ENCODE results near the gene ANKRD23.

Gene ANKRD23

DNA sequence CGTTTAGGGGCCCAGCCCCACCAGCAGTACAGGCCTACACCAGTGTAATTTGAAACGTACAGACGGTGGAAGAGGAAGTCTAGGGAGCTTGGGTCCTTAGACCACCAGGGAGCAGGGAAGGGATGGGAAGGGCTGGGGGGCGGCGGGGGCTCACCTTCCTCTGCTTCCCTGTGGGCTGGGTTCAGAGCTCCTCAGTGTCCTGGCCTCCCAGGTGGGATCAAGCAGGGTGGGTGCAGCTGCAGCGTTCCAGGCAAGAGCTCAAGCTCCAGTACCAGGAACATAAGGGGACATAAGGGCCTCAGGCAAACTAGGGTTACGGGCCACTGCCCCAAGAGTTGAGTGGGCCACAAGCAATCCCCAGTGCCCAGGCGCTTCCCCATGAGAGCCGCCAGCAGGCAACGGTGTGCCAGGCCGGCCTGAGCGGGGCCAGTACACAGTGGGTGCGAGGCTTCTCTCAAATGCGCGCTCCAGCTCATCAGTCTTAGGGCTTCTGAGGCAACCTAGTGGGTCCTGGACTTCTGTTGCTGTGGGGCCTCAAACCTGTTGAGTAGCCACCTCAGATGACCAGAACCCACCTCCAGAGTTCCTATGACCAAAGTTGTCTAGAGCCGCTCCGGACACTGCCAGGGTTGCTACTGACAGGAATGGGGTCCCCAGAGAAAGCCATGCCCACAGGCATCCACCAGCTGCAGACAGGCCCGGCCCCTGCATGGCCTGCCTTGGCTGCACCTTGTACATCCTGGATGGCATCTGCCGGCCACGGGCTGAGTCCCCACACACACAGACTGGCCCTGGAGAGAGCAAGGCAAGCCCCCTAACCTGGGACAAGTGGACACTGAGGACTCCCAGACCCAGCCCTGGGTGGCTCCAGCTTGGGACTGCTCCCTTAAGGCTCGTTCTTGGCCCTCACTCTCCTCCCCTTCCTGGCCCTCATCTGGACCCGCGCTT lies 5.2 kb downstream of the ANKRD23 start:
- Mint-ChIP-seq H3K9me3 (no peaks in the 10 kb centered on the region), H3K4me3 (no peak overlapping the region), H3K36me3 (ENCODE audit: low read depth) (peaks cover 11% of the 10 kb centered on the region), H3K27ac (peak overlapping the region in 1 of 3 experiments; percentile 59), H3K27me3 (ENCODE audit: low read depth) (no peaks in the 10 kb centered on the region), H3K4me1 (peaks cover 6% of the 10 kb centered on the region)
- TF ChIP-seq, protein P1, sequence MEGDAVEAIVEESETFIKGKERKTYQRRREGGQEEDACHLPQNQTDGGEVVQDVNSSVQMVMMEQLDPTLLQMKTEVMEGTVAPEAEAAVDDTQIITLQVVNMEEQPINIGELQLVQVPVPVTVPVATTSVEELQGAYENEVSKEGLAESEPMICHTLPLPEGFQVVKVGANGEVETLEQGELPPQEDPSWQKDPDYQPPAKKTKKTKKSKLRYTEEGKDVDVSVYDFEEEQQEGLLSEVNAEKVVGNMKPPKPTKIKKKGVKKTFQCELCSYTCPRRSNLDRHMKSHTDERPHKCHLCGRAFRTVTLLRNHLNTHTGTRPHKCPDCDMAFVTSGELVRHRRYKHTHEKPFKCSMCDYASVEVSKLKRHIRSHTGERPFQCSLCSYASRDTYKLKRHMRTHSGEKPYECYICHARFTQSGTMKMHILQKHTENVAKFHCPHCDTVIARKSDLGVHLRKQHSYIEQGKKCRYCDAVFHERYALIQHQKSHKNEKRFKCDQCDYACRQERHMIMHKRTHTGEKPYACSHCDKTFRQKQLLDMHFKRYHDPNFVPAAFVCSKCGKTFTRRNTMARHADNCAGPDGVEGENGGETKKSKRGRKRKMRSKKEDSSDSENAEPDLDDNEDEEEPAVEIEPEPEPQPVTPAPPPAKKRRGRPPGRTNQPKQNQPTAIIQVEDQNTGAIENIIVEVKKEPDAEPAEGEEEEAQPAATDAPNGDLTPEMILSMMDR (IDR thresholded peaks at IDR 0.05; ENCODE audit: unreplicated experiment in 3 of 3), result no peak

DNA sequence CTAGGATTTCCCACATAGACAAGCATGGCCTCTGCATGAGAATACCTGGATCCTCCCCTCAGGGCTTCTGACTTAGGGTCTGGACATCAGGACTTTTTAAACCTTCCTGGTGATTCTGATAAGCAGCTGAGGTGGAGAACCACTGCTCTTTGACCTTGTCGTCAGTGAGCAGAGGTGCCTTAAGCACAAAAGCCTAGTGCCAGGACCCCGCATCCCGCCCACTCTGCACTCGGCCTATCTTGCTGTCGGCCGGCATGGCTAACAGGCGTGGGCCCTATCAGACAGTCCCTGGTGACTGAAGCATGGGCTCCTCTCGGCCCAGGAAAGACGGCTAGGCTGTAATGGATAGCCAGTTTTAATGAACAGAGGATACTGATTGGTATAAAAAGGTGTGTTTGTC lies 6.2 kb downstream of the ANKRD23 start:
- H3K27me3 Mint-ChIP-seq (ENCODE audit: low read depth), result no peaks in the 10 kb centered on the region
- H3K36me3 Mint-ChIP-seq (ENCODE audit: low read depth), result peaks cover 15% of the 10 kb centered on the region
- no peak overlapping the region for H3K4me3 Mint-ChIP-seq
- TF ChIP-seq, protein P1 (IDR thresholded peaks at IDR 0.05; ENCODE audit: unreplicated experiment in 3 of 3), result no peak
- H3K27ac Mint-ChIP-seq, result no peak overlapping the region
- H3K9me3 Mint-ChIP-seq, result no peaks in the 10 kb centered on the region
- peaks cover 12% of the 10 kb centered on the region for H3K4me1 Mint-ChIP-seq

DNA sequence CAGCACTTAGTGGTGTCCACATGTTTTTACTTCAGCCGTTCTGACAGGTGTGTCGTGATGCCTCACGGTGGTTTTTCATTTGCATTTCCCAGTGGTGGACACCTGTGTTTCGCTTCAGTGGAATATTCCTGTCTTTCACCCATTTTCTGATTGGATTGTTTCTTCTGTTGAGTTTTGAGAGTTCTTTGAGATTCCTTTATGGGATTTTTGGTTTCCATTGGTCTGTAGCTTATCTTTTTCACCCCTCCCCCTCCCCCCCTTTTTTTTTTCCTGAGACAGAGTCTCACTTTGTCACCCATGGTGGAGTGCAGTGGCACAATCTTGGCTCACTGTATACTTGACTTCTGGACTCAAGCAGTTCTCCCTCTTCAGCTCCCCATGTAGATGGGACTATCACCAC lies 8.0 kb downstream of the ANKRD23 start:
- Mint-ChIP-seq H3K9me3 (no peaks in the 10 kb centered on the region), H3K36me3 (ENCODE audit: low read depth) (peaks cover 25% of the 10 kb centered on the region), H3K27me3 (ENCODE audit: low read depth) (no peaks in the 10 kb centered on the region), H3K27ac (no peak overlapping the region), H3K4me1 (peaks cover 22% of the 10 kb centered on the region), H3K4me3 (no peak overlapping the region)
- TF ChIP-seq, protein P1 (IDR thresholded peaks at IDR 0.05; ENCODE audit: unreplicated experiment in 3 of 3), result no peak

DNA sequence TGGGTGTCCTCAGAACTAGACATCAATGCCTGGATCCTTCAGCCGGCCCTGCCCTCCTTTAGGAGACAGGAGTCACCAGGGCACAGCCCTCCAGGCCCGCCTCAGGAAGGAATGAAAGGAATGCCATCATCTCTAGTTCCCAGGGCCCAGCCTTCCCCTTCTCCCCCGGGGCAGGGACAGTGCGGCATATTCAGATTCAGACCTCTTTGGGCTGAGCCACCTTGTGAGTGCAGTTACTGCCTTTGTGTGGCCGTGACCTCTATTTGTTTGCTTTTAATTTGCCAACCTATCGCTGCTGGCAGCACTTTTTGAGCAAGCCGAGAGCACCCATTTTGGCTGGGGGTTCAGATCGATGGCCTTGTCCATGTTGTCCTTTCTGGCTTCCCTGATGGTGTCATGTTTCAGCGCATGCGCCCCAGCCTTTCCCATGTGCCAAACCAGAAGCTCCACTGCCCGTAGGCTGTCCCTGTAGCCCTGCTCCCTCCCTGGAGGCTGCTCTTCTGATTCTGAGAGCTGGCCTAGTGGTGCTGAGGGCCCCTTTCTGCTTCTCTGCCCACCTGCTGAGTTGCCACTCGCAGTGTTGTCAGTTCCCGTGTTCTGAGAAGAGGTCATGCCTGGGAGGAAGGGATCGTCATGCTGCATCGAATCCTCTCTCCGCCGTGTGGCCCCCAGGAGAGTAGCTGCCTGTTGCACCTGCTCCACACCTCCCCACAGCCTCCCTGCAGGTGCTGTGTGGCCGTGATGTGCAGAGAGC lies 10.9 kb downstream of the ANKRD23 start:
- peak overlapping the region; percentile 85 to 94 (median 91) for H3K27ac Mint-ChIP-seq
- peaks cover 46% of the 10 kb centered on the region for H3K36me3 Mint-ChIP-seq (ENCODE audit: low read depth)
- no peaks in the 10 kb centered on the region for H3K9me3 Mint-ChIP-seq
- peaks cover 22% of the 10 kb centered on the region for H3K4me1 Mint-ChIP-seq
- H3K27me3 Mint-ChIP-seq (ENCODE audit: low read depth), result no peaks in the 10 kb centered on the region
- TF ChIP-seq, protein P1 (IDR thresholded peaks at IDR 0.05; ENCODE audit: unreplicated experiment in 3 of 3), result no peak
- H3K4me3 Mint-ChIP-seq, result peak overlapping the region; percentile 57 to 69 (median 60)

DNA sequence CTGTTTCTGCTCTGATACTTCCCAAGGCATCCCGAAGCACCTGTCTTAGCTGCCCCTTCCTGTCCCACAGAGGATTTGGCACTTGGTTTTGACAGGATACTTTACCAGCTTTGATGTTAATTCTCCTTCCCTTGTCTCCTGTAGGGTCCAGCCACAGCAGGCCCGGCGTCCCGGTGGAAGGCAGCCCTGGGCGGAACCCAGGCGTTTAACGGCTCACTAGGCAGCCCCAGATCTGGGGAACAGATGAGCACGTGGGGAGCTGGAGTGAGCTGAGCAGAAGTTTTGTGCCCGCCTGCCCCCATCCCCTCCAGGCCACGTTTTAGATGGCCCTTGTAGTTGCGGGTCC lies 11.4 kb downstream of the ANKRD23 start:
- no peak overlapping the region for H3K4me3 Mint-ChIP-seq
- H3K9me3 Mint-ChIP-seq, result no peaks in the 10 kb centered on the region
- H3K4me1 Mint-ChIP-seq, result peaks cover 22% of the 10 kb centered on the region
- H3K36me3 Mint-ChIP-seq (ENCODE audit: low read depth), result peaks cover 46% of the 10 kb centered on the region
- TF ChIP-seq, protein P1 (IDR thresholded peaks at IDR 0.05; ENCODE audit: unreplicated experiment in 3 of 3), result no peak
- H3K27ac Mint-ChIP-seq, result peak overlapping the region in 2 of 3 experiments; percentile 85 to 91
- H3K27me3 Mint-ChIP-seq (ENCODE audit: low read depth), result no peaks in the 10 kb centered on the region

Measured in nephron (organoid).